GM12891 (cell line): ENCODE results near the gene KCTD21.

ENCODE experiments used
- PAX5 ChIP-seq: IDR thresholded peaks from 2 replicates; pipeline ENCODE4 v1.6.1; 2011; ENCODE audit warnings: low read length, moderate library complexity, mild to moderate bottlenecking; ENCODE audit not compliant: insufficient read depth, severe bottlenecking
- POLR2A ChIP-seq: IDR thresholded peaks from 2 replicates; pipeline ENCODE4 v1.6.1; 2011; ENCODE audit warnings: low read depth, low read length, control low read depth
- POU2F2 ChIP-seq: IDR thresholded peaks from 2 replicates; pipeline ENCODE4 v1.6.1; 2011; ENCODE audit warnings: low read depth, mild to moderate bottlenecking, control low read depth, low read length, moderate library complexity
- SPI1 ChIP-seq: IDR thresholded peaks from 2 replicates; pipeline ENCODE4 v1.6.1; 2011; ENCODE audit warnings: low read depth, low read length, control low read depth
- TAF1 ChIP-seq: IDR thresholded peaks from 2 replicates; pipeline ENCODE4 v1.6.1; 2011; ENCODE audit warnings: low read depth, low read length, control low read depth

DNA sequence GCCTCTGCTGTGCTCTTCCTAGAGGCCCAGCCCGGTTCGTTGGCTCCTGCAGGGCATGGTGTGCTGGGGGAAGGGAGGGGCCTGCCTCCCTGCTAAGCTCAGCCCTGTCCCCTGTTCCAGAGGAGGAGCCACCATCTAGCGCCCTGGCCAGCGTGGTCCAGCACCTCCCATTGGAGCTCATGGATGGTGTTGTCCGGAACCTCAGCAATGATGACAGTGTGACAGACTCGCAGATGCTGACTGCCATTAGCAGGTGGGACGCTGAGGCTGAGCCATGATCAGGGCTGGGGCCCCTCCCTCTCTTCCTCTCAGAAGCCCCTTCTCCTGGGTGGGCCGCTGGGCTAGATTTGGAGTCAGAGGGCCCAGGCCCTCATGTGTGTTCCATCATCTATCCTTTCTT is 9.4 kb upstream of the KCTD21 start:
- TF ChIP-seq POLR2A (no peak), TAF1 (no peak), POU2F2 (no peak), PAX5 (no peak), SPI1 (no peak)
